GM10266 (cell line): Measurements from ENCODE around the gene TRMT10B.

Source experiments
- DNase-seq: peaks from one replicate; pipeline ENCODE4 v3.0.0; 2012; ENCODE audit errors: extremely low spot score
- TF ChIP-seq, protein P1 (sequence below): IDR thresholded peaks from 2 replicates; pipeline ENCODE4 v1.5.1; 2012; ENCODE audit warnings: mild to moderate bottlenecking, low read depth; ENCODE audit not compliant: control insufficient read depth, insufficient read depth; ENCODE audit errors: missing control alignments

The TRMT10B gene

DNA sequence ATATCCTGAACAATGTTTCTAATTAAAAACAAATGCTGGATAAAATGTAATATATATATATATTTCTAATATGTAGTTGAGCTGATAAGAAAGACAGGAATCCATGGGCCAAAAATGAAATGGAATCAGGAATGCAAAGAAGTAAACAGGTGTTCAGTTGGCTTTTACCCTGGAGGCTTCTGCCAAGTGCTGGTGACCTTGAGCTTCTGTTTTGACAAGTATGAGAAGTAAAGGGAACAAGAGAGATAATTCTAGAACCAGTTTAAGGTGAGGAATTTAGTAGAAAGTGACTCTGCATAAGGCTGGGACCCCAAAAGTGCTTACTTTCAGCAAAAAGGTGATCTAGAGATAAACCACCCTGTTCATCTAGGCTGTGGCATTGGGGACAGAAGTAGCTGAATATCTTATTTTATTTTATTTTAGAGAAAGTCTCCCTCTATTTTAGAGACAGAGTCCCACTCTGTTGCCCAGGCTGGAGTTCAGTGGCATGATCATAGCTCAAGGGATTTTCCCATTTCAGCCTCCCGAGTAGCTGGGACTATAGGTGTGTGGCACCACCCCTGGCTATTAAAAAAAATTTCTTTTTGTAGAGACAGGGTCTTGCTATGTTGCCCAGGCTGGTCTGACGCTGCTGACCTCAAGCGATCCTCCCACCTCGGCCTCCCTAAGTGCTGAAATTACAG, 74.0 kb downstream of the TRMT10B start:
- no peak for DNase-seq
- TF ChIP-seq, protein P1, sequence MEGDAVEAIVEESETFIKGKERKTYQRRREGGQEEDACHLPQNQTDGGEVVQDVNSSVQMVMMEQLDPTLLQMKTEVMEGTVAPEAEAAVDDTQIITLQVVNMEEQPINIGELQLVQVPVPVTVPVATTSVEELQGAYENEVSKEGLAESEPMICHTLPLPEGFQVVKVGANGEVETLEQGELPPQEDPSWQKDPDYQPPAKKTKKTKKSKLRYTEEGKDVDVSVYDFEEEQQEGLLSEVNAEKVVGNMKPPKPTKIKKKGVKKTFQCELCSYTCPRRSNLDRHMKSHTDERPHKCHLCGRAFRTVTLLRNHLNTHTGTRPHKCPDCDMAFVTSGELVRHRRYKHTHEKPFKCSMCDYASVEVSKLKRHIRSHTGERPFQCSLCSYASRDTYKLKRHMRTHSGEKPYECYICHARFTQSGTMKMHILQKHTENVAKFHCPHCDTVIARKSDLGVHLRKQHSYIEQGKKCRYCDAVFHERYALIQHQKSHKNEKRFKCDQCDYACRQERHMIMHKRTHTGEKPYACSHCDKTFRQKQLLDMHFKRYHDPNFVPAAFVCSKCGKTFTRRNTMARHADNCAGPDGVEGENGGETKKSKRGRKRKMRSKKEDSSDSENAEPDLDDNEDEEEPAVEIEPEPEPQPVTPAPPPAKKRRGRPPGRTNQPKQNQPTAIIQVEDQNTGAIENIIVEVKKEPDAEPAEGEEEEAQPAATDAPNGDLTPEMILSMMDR = no peak
